Thymus (tissue), 11 donors: Measurements from ENCODE around the gene GEMIN7. TPM values are rescaled to one million over a fixed set of nuclear protein-coding genes. Genes with fewer than 3 reads are reported as not detected.
"Not testable (repeated sequence)": the region's sequence is repeated elsewhere in the genome, so short reads cannot be mapped to it uniquely, and the experiment has no call there.

ENCODE experiments used
- DNase-seq, 9 donors: peaks; one replicate each; pipeline ENCODE4 v3.0.0-alpha.2; 2013; ENCODE audit warnings: low spot score in 9 of 9, low read depth in 6 of 9, missing footprints in 1 of 9
- H3K27ac ChIP-seq, 2 donors: one replicate each; pipeline ENCODE4 v1.5.1; 2013; ENCODE audit warnings: control low read depth in 1 of 2, low read depth in 1 of 2, low read length in 1 of 2, mild to moderate bottlenecking in 1 of 2, moderate library complexity in 1 of 2
- H3K27me3 ChIP-seq, 2 donors: one replicate each; pipeline ENCODE4 v1.5.1; 2013; ENCODE audit warnings: low read length in 1 of 2; ENCODE audit not compliant: control insufficient read depth in 2 of 2, insufficient read depth in 1 of 2
- H3K36me3 ChIP-seq, 2 donors: one replicate each; pipeline ENCODE4 v1.5.1; 2013; ENCODE audit warnings: low read length in 1 of 2, mild to moderate bottlenecking in 1 of 2, moderate library complexity in 1 of 2; ENCODE audit not compliant: control insufficient read depth in 2 of 2, insufficient read depth in 2 of 2
- H3K4me1 ChIP-seq, 2 donors: one replicate each; pipeline ENCODE4 v1.5.1; 2013; ENCODE audit warnings: low read length in 2 of 2; ENCODE audit not compliant: control insufficient read depth in 2 of 2, insufficient read depth in 2 of 2
- H3K4me3 ChIP-seq, 2 donors: one replicate each; pipeline ENCODE4 v1.5.1; 2013; ENCODE audit warnings: low read length in 2 of 2, control low read depth in 1 of 2, mild to moderate bottlenecking in 1 of 2
- H3K9me3 ChIP-seq, 2 donors: one replicate each; pipeline ENCODE4 v1.5.1; 2013; ENCODE audit warnings: low read length in 1 of 2, mild to moderate bottlenecking in 1 of 2; ENCODE audit not compliant: control insufficient read depth in 2 of 2, insufficient read depth in 1 of 2
- WGBS: extraction: QIAGEN DNeasy Blood & Tissue Kit; methylation state at CpG from one replicate; pipeline ENCODE4 v1.1.7; 2013; 5-methylcytosine and 5-hydroxymethylcytosine counted together
- polyA plus RNA-seq: library from polyadenylated mRNA; stranded (reverse); fragments of 200-250 nt; gene quantifications from one replicate; pipeline ENCODE4 v1.2.3, GENCODE V29; 2013
- total RNA-seq: library from RNA; stranded (reverse); fragments of 120-200 nt; gene quantifications from one replicate; pipeline ENCODE4 v1.2.4, GENCODE V29; 2013
- donor health status: healthy.

The GEMIN7 gene
- total and polyA plus RNA-seq, 2 donors, result 15.2 to 32.3 TPM

- DNase-seq, result peak in 4 of 9 donors; percentile 61 to 84 (median 70)
- WGBS, result 5% methylated on average over 16 of the region's 16 CpGs
- Histone ChIP-seq H3K27ac (peak overlapping the region; percentile 53 to 76), H3K4me3 (peak overlapping the region in 1 of 2 donors; percentile 9), H3K9me3 (no peaks in the 10 kb centered on the region), H3K27me3 (no peaks in the 10 kb centered on the region), H3K4me1 (peaks cover 41 to 94% of the 10 kb centered on the region in 2 donors), H3K36me3 (no peaks in the 10 kb centered on the region)
Observed at GRCh38 chr19:45117167-45117594, 38.1 kb downstream of the GEMIN7 start.

GRCh38 chr19:45117671-45118070, 38.6 kb downstream of the GEMIN7 start:
- WGBS, result 60% methylated on average over 12 of the region's 12 CpGs
- Histone ChIP-seq H3K9me3 (no peaks in the 10 kb centered on the region), H3K4me3 (no peak overlapping the region), H3K4me1 (peaks cover 41 to 95% of the 10 kb centered on the region in 2 donors), H3K27me3 (no peaks in the 10 kb centered on the region), H3K36me3 (no peaks in the 10 kb centered on the region), H3K27ac (peak overlapping the region; percentile 53 to 76)
- no peak for DNase-seq

GRCh38 chr19:45118106-45118505, 39.0 kb downstream of the GEMIN7 start:
- no peak for DNase-seq
- peaks cover 41 to 93% of the 10 kb centered on the region in 2 donors for H3K4me1 ChIP-seq
- H3K9me3 ChIP-seq, result no peaks in the 10 kb centered on the region
- H3K27ac ChIP-seq, result peak overlapping the region; percentile 56 to 76
- WGBS, result 71% methylated on average over 5 of the region's 5 CpGs
- H3K4me3 ChIP-seq, result no peak overlapping the region
- no peaks in the 10 kb centered on the region for H3K27me3 ChIP-seq
- no peaks in the 10 kb centered on the region for H3K36me3 ChIP-seq

GRCh38 chr19:45118591-45119355, 39.7 kb downstream of the GEMIN7 start:
- H3K27me3 ChIP-seq, H3K36me3 ChIP-seq, H3K4me3 ChIP-seq, H3K9me3 ChIP-seq: not testable (repeated sequence)
- 10% methylated on average over 18 of the region's 18 CpGs for WGBS
- peak in 3 of 9 donors; percentile 16 to 61 (median 35) for DNase-seq
- peaks cover 41 to 91% of the 10 kb centered on the region in 2 donors for H3K4me1 ChIP-seq
- H3K27ac ChIP-seq, result peak overlapping the region; percentile 56 to 76

GRCh38 chr19:45119582-45119981, 40.5 kb downstream of the GEMIN7 start:
- 88% methylated on average over 6 of the region's 6 CpGs for WGBS
- Histone ChIP-seq H3K36me3 (no peaks in the 10 kb centered on the region), H3K4me1 (peaks cover 41 to 87% of the 10 kb centered on the region in 2 donors)

GRCh38 chr19:45121827-45122345, 42.8 kb downstream of the GEMIN7 start:
- Histone ChIP-seq H3K36me3 (no peaks in the 10 kb centered on the region), H3K4me1 (peaks cover 35 to 74% of the 10 kb centered on the region in 2 donors), H3K9me3 (peaks cover 0 to 3% of the 10 kb centered on the region in 2 donors), H3K27ac (peak overlapping the region in 1 of 2 donors; percentile 66), H3K4me3 (no peak overlapping the region), H3K27me3 (no peaks in the 10 kb centered on the region)
- WGBS, result 59% methylated on average over 11 of the region's 11 CpGs
- no peak for DNase-seq

More at GRCh38 chr19:45119582-45119981, 40.5 kb downstream of the GEMIN7 start:
- H3K27me3 ChIP-seq, result no peaks in the 10 kb centered on the region
- H3K27ac ChIP-seq, result peak overlapping the region in 1 of 2 donors; percentile 32
- H3K9me3 ChIP-seq, result no peaks in the 10 kb centered on the region
- no peak for DNase-seq
- no peak overlapping the region for H3K4me3 ChIP-seq

- H3K27ac ChIP-seq, result no peak overlapping the region
- 90% methylated on average over 6 of the region's 6 CpGs for WGBS
Observed at GRCh38 chr19:45122832-45123231, 43.8 kb downstream of the GEMIN7 start.

GRCh38 chr19:45123440-45123850, 44.4 kb downstream of the GEMIN7 start:
- Histone ChIP-seq H3K9me3 (peaks cover 0 to 3% of the 10 kb centered on the region in 2 donors), H3K27me3 (no peaks in the 10 kb centered on the region), H3K27ac (peak overlapping the region in 1 of 2 donors; percentile 22), H3K4me3 (no peak overlapping the region), H3K36me3 (no peaks in the 10 kb centered on the region), H3K4me1 (peaks cover 22 to 58% of the 10 kb centered on the region in 2 donors)
- no peak for DNase-seq
- 94% methylated on average over 9 of the region's 9 CpGs for WGBS

More at GRCh38 chr19:45122832-45123231, 43.8 kb downstream of the GEMIN7 start:
- H3K9me3 ChIP-seq, result peaks cover 0 to 3% of the 10 kb centered on the region in 2 donors
- no peaks in the 10 kb centered on the region for H3K27me3 ChIP-seq
- H3K4me3 ChIP-seq, result no peak overlapping the region
- DNase-seq, result no peak
- H3K36me3 ChIP-seq, result no peaks in the 10 kb centered on the region
- peaks cover 28 to 64% of the 10 kb centered on the region in 2 donors for H3K4me1 ChIP-seq

GRCh38 chr19:45124021-45124420, 45.0 kb downstream of the GEMIN7 start:
- no peak for DNase-seq

More at GRCh38 chr19:45124021-45124420, 45.0 kb downstream of the GEMIN7 start:
- WGBS, result 86% methylated on average over 6 of the region's 6 CpGs
- H3K9me3 ChIP-seq, result peaks cover 0 to 3% of the 10 kb centered on the region in 2 donors
- no peak overlapping the region for H3K4me3 ChIP-seq
- H3K4me1 ChIP-seq, result peaks cover 18 to 53% of the 10 kb centered on the region in 2 donors
- no peaks in the 10 kb centered on the region for H3K27me3 ChIP-seq
- no peaks in the 10 kb centered on the region for H3K36me3 ChIP-seq
- H3K27ac ChIP-seq, result peak overlapping the region in 1 of 2 donors; percentile 22
